DMS79 (cell line): ENCODE measurements around the gene CSHL1.
"Not testable (repeated sequence)": the region's sequence is repeated elsewhere in the genome, so short reads cannot be mapped to it uniquely, and the experiment has no call there.

Experiments
- DNase-seq: peaks from one replicate; lab custom pipeline; 2025; lab: John Stamatoyannopoulos, UW

The CSHL1 gene

GRCh38 chr17:63940584-63940983, 29.5 kb upstream of the CSHL1 start:
- DNase-seq, result no peak

DNA sequence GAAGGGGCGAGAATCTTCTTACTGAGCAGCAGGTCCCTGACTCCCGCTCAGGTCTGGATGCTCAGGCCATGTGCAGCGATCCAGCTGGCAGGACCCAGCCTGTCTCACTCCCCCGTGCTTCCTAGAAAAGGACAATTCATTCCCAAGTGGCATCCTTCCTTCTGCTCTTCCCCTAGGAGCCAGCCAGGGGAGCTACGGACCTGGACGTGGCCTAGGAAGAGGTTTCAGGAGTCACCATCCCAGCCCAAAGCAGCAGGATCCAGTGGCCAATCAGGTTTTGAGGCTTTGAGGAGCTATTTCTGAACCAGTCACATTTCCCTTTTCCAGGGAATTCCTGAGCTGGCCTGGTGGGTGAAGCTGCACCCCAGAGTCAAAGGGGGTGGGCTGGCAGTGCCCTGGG, 28.8 kb upstream of the CSHL1 start:
- DNase-seq, result no peak

DNA sequence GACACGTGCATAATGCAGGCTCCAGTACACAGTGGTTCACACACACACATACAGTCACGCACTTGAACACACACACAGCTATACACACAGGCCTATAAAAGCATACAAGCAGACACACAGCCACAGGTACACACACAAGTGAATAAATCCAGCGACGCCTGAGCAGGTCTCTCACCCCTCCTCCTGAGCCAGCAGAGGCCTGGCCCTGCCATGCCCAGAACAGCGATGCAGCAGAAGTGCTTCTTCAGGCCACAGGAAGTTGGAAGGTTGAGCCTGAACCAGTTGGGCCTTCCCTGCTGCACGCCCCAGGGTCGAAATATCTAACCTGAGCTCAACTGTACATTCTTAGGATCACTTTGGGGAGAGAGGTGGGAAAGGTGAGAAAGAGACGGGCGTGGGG, 28.3 kb upstream of the CSHL1 start:
- no peak for DNase-seq

- DNase-seq, result no peak
Observed at GRCh38 chr17:63937920-63938319, 26.9 kb upstream of the CSHL1 start.

- no peak for DNase-seq
Observed at GRCh38 chr17:63937319-63937718, 26.3 kb upstream of the CSHL1 start.

DNA sequence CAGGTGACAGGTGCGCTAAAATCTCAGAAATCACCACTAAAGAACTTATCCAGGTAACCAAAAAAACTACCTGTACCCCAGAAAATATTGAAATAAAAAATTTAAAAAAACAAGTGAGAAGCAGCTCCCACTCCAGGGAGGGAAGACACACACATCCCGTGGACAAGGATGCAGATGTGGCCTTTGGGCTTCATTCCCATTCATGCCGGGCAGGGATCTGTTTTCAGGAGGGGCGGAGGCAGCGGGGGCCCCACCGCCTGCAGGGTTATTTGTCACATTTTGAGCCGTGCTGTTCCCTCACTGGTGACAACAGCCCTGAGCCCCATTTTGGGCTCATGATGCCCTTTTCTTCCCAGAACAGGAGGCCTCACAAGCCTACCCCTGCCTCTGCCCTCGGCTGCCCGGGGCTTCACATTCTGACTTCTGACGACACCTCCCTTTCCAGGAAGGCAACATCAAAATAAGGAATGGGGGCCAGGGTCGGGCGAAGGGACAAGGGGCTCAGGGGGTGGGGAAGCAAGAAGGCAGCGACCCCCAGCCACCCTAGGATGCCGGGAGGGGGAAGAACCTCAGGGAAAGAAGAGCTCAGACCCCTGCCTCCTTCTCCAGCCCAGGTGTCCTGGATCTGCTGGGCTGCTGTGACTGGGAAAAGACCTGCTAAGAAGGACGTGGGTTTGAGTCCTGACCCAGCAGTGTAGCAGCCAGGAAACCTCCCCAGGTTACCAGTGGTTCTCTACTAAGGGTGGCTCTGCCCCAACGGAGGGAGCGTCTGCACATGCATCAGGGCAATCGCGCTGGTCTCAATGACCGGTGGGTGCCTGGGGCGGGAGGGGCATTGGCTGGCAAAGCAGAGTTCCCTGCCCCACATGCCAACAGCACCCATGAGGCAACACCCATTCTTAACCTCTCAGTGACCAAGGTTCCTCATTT, 23.4 kb upstream of the CSHL1 start:
- DNase-seq, result no peak

GRCh38 chr17:63933598-63933997, 22.5 kb upstream of the CSHL1 start:
- DNase-seq, result no peak

DNA sequence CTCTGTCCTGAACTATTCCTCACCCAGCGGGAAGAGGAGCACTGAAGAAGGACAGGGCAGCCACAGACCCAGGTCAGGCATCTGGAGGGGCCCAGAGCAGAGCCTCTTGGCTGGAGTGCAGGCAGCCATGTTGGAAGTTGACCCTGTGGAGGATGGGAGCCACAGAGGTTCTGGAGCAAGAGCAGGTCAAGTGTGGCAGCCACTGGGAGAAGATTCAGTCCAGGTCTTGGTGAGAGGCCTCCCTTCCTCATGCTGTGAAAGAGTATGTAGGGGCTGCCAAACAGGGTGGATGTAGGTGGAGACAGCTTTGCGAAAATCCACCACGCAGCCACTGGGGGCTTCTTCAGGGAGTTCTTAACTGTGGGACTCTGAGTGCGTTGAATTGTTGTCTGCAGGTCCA, 21.7 kb upstream of the CSHL1 start:
- DNase-seq, result no peak

GRCh38 chr17:63931981-63932561, 21.0 kb upstream of the CSHL1 start, which contains the start of gene CD79B:
Gene CD79B (minus strand): TSS chr17:63932331. CDS start chr17:63932261, 70 bp downstream.
- DNase-seq, result no peak

DNA sequence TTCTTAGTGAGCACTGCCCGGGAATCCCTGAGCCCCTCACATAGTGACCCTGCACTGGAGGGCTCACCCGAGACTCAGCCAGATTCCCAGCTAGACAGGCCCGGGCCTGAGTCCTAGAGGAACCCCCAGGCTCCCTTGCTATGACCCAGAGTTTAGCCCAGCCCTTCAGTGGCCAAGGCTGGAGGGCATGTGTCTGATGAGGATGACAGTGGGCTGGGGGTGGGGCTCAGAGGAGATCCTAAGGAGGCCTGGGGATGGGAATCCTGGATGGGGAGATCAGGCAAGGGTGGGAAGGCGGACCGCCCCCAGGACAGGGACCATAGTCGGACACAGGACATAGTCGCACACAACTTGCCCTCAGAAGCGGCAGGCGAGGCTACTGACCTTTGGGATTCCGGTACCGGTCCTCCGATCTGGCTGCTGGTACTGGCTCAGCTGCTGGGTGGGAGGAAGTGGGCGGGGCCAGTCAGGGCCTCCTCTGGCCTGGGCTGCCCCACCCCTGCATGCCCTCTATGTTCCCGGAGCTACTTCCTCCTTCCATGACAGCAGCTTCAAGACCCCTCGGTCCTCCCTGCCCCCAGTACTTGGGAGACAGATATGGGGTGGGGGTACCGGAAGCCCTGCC, 20.0 kb upstream of the CSHL1 start:
- DNase-seq, result no peak

- no peak for DNase-seq
Observed at GRCh38 chr17:63929860-63930766, 19.1 kb upstream of the CSHL1 start.

DNA sequence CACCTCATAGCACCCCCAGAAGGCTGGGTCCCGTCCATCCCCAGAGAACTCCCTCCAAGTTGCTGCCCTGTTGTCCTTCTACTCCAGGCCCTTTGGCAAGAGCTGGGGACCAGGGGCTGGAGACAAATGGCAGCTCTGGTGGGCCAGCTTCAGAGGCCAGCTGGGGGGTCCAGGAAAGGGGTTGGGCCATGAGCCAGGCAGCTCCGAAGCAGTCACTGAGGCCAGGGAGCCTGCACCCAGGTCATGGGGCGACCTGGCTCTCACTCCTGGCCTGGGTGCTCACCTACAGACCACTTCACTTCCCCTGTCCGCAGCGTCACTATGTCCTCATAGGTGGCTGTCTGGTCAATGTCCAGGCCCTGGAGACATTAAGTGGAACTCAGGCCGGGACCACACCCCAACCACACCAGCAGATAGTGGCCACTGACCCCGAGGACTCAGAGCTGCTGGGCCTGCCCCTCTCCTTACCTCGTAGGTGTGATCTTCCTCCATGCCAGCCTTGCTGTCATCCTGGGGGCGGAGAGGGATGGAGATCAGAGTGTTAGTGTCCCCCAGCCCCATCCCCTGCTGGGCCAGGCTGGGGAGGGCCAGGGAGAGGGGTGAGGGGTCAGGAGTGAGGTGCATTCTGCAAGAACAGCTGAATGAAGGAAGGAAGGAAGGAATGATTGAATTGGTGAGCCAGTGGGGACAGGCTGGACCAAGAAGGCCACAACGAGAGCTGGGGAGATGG, 18.1 kb upstream of the CSHL1 start:
- no peak for DNase-seq

- no peak for DNase-seq
Observed at GRCh38 chr17:63928172-63928666, 17.2 kb upstream of the CSHL1 start.

- DNase-seq, result no peak
Observed at GRCh38 chr17:63927464-63928171, 16.6 kb upstream of the CSHL1 start.

DNA sequence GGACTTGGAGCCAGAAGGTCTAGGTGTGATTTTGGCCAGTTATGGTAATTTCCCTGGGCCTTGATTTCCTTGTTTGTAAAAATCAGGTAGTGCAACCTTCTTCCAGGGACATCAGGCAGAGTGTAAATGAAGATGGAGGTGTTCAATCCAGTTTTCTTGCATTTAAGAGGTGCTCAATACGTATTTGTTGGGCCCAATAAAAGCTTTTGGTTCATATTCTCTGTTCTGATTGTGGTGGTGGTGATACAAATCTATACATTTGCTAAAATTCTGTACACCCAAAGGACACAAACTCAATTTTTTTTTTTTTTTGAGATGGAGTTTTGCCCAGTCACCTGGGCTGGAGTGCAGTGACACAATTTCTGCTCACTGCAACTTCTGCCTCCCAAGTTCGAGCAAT, 15.1 kb upstream of the CSHL1 start:
- DNase-seq, result no peak

DNA sequence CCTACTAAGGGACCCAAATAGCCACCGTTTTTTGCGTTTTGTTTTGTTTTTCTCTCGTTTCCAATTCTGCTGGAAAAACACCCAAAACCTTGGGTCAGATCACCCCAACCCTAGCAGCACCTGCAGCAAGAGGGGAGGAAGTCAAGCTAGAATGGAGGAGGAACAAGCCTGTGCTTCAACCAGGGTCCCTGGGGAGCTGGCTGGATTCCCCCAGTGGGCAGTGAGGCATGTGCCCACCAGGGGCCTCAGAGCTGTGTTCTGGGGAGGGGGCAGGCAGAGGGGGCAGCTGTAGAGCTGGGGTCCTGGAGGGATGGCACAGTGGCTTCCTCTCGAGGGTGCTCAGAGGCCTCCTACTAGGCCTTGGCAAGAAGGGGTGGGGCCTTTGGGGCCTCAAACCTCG, 14.6 kb upstream of the CSHL1 start:
- DNase-seq, result no peak

DNA sequence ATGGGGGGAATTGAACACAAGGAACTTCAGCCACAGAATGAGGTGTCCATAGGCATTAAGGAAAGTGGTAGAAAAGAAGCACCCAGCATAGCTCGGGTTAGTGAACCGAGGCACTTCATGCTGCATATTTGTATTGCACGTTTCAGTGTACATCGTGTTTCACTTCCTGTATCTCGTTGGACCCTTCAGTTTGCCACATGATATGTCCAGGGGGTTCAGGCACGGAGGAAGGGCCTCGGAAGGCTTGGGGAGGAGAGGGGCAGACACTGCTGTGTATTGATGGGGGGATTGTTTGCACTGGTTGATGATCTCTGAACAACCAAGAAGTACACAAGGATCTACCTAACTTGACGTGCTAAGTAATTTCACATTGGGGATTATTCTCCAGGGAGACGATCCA, 11.3 kb upstream of the CSHL1 start:
- DNase-seq, result not testable (repeated sequence)

GRCh38 chr17:63920779-63921178, 9.7 kb upstream of the CSHL1 start:
- DNase-seq, result not testable (repeated sequence)

GRCh38 chr17:63920050-63920449, 9.0 kb upstream of the CSHL1 start:
- not testable (repeated sequence) for DNase-seq

DNA sequence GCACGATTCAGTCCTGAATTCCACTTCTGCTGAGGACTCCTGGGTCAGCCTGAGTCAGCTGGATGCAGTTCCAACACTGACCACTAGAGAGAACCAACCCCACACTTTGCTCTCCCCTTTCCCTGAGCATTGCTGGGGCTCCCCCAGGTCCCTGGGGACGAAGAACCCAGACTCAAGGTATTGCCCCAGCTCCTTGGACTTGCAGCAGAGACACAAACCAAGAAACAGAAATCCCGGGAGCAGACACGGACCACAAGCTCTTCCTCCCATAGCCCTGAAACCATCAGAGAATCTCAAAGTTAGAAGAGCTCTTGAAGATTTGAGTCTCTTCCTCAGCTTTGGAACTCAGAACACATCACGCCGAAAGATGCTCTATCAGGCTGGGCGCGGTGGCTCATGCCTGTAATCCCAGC, 8.3 kb upstream of the CSHL1 start:
- DNase-seq, result no peak
